GM20431 (cell line): ENCODE results near the gene PMS1.
"Not testable (repeated sequence)": the region's sequence is repeated elsewhere in the genome, so short reads cannot be mapped to it uniquely, and the experiment has no call there.

Experiments used
- in situ Hi-C: fragments of 300-500 bp; cut with MseI, MboI; formaldehyde crosslinking; loops from one replicate; pipeline ENCODE4 v1.15.0; 2020; ENCODE audit warnings: low sequenced_read_pairs; ENCODE audit not compliant: unreplicated experiment

Gene PMS1

GRCh38 chr2:189802396-189802912 is 18.2 kb downstream of the PMS1 start:
- in situ Hi-C loops: no loop called here

GRCh38 chr2:189803431-189803830 is 19.2 kb downstream of the PMS1 start:
- in situ Hi-C loops: no loop called here

DNA sequence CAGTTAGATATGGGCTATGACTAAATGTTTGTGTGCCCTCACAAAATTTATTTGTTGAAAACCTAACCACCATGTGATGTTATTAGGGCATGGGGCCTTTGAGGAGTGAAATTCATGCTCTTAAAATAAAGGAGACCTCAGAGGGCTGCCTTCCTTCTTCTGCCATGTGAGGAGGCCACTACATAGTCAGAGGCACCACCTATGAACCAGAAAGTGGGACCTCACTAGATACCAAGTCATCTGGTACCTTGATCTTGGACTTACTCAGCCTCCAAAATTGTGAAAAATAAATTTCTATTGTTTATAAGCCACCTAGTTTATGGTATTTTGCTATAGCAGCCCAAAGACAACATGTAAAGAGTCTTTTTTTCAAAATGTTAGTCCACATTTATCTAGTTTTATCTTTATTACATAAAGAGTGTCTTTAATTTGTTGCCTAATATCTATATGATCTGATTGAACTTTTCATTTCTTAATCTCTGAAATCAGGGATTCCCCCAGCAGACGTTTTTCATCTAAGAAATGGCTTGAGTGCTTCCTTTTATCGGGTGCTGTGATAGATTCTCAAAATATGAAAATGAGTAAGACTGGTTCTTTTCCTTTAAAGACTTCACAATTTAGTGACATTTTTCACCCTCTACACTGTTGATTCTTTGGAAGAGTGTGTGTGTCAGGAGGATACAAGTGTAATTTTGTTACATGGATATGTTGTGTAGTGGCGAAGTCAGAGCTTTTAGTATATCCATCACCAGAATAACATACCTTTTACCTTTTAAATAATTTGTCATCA is 34.2 kb downstream of the PMS1 start:
- in situ Hi-C loops: no loop called here

DNA sequence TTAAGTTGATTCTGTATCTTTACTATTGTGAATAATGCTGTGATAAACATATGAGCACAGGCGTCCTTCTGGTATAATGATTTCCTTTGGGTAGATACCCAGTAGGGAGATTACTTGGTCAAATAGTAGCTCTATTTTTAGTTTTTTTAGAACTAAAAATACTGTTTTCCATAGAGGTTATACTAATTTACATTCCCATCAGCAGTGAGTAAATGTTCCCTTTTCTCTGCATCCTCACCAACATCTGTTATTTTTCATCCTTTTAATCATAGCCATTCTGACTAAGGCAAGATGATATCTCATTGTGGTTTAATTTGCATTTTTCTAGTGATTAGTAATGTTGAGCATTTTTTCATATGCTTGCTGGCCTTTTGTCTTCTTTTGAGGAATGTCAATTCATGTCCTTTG is 35.1 kb downstream of the PMS1 start:
- in situ Hi-C loops: no loop called here

GRCh38 chr2:189821953-189822748 is 37.9 kb downstream of the PMS1 start:
- in situ Hi-C loops: no loop called here

GRCh38 chr2:189824694-189825396 is 40.6 kb downstream of the PMS1 start:
- in situ Hi-C loops: no loop called here

- in situ Hi-C loops: no loop called here
These were observed 41.8 kb downstream of the PMS1 start for GRCh38 chr2:189826039-189826438.

DNA sequence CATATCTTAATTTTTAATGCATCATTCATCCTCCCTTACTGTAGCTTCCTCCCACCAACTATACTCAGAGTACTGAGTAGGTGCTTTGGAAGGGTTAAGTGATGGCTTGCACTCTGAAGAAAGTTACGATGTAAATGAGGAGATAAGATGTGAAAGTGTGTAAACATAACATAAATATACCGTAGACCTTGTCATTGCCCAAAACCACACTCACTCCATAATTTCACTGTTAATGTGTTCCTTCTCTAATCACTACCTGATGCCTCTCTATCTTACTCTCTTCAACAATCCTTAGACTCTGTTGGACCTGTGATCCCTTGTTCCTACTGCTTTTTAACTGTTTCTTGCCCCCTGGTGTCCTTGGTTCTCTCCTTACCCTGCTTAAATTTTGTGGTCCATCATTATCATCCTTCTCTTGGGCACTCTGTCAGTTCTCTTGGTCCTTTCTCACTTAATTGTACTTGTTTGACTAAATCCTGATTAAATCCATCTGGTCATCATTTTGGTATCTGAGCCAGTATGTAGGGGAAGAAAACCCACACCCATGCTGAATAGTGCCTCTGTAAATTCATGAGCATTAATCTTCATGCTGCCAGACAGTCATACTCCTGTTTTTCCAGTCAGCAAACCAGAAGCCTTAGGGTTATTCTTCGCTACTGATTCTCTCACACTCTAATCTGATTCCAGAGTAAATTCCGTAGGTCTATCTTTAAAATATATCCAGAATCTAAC is 45.0 kb downstream of the PMS1 start:
- in situ Hi-C loops: no loop called here

- in situ Hi-C loops: no loop called here
These were observed 46.3 kb downstream of the PMS1 start for GRCh38 chr2:189830510-189830909.

DNA sequence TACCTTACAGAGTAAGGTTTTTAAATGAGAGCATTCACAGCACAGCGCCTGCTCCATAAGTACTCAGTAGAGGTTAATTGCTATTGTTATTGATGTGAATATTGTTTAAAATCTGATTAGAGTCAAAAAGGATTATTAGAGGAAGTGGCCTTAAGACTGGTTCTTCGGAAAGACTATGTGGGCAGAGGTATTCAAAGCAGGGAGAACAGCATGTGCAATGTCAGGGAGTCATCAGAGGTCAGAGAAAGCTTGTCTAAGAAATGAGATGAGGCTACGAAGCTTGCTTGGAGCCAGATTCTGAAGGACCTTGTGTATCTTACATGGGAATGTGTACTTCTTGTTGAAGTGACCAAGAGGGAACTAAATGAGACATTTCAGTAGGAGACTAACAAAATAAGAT is 49.8 kb downstream of the PMS1 start:
- in situ Hi-C loops: no loop called here

- in situ Hi-C loops: not testable (repeated sequence)
These were observed 50.4 kb downstream of the PMS1 start for GRCh38 chr2:189834642-189835041.

- in situ Hi-C loops: no loop called here
These were observed 51.8 kb downstream of the PMS1 start for GRCh38 chr2:189835855-189836558.

DNA sequence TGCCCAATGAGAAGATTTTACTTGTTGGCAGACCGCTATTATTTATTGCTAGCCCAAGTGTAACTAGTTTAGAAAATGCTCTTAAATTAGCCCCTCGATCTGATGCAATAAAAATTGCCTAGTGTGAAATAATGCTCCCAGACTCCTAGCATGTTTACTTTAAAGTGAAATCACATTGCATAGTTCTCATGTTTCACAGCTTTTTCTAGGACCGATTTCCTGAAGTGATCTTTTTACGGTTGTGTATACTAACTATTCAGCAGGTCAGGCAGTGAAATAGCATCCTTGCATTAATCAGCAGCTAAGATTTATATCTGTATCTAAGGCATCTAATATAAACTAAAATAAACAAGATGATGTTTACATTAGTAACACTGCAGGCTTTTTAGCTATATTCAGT is 52.4 kb downstream of the PMS1 start:
- in situ Hi-C loops: no loop called here

DNA sequence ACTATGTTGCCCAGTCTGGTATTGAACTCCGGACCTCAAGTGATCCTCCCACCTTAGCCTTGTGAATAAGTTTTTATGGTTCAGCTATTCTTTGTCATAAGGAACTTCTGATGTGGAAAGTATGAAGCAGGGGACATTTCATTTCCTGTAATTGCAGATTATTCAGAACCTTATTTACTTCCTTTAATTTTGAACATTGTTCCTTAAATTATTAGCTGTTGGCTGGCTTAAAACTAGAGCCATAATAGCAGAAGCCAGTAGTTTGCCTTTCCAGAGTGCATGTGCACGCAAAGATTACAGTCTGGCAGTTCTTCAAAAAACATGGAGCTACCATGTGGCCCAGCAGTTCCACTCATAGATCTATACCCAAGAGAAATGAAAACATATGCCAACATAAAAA is 53.1 kb downstream of the PMS1 start:
- in situ Hi-C loops: no loop called here

- in situ Hi-C loops: no loop called here
These were observed 56.8 kb downstream of the PMS1 start for GRCh38 chr2:189841019-189841418.

DNA sequence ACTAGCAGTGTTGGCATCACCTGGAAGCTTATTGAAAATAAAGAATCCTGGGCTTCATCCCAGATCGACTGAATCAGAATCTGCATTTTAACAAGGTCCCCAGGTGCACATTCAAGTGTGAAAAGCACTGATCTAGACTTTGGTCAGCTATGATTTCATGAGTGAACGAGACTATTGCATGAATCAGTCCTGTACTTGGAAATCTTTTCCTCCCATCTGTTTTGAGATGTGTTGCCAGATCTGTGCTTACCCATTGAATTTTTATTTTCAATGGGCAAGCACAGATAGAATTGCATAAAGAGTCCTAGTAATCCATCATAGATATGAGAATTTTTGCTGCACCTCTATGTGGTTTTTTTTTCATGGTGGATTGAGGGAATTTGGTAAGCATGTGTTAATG is 64.0 kb downstream of the PMS1 start:
- in situ Hi-C loops: no loop called here

GRCh38 chr2:189849550-189849949 is 65.3 kb downstream of the PMS1 start:
- in situ Hi-C loops: no loop called here

DNA sequence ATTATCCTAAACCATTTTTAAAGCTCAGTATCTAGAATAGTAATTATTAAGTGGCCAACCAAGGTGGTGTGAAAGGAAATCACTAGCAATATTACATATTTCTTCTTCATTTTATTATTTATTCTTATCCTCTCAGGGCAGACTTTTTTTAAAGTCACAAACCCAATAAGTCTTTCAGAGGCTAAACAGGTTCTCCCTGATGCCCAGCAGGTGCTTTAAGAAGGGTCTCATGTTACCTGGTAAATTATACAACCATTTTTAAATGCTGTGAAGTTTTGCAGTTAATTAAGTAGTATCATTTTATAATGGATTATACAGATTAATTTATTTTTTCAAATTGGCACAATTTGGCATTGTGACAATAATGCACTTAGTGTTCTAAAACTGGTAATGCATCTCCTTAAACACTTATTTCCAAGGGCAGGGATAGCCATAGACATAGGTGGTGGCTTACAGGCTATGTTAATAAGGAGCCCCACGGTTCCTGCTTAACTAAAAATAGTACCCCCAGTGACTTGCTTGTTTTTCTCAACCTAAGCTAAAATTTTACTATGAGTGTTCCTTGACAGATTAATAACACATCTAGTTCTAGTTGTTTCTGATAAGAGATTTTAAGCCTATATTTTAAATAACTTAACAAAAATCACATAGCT is 67.0 kb downstream of the PMS1 start:
- in situ Hi-C loops: no loop called here

- in situ Hi-C loops: no loop called here
These were observed 69.9 kb downstream of the PMS1 start for GRCh38 chr2:189854187-189854586.
